HepG2 (cell line): ENCODE results near the gene ZNF747. TPM values are rescaled to one million over a fixed set of nuclear protein-coding genes. Genes with fewer than 3 reads are reported as not detected.

ENCODE experiments used
- ATAC-seq: fragments of 200-7000 bp; cut with Tn5 transposase; 3 replicates; pipeline ENCODE4 v1.9.1; 2020; ENCODE audit warnings: mild to moderate bottlenecking, moderate library complexity
- BruUV-seq: library from RNA; stranded (reverse); fragments of 400-500 nt; replicated peaks from 2 replicates; lab custom pipeline; 2021; lab: Mats Ljungman, UMichigan
- CTCF ChIA-PET: fragments of 300-600 bp; formaldehyde crosslinking; extraction: SDS; loops from one replicate; lab custom pipeline; 2021; ENCODE audit warnings: low total read pairs, inconsistent platforms, low intra/inter-chr PET ratio; lab: Yijun Ruan, JAX
- POLR2A ChIA-PET: fragments of 350-600 bp; sonication (Branson Sonifier 250); formaldehyde crosslinking; loops from one replicate; lab custom pipeline; 2020; ENCODE audit warnings: antibody characterized with exemption, inconsistent platforms; lab: Yijun Ruan, JAX
- DNase-seq: peaks from one replicate; pipeline ENCODE4 v3.0.0-alpha.2; 2015; ENCODE audit warnings: low spot score
- FAIRE-seq: peaks from 3 replicates; lab custom pipeline; 2011; peaks lifted over from hg19 to GRCh38; lab: Jason Lieb, UNC
- H2AFZ ChIP-seq: one replicate; pipeline ENCODE4 v1.6.1; 2011; ENCODE audit warnings: low read length, inconsistent platforms
- H3K27ac ChIP-seq: fragments of 300-600 bp; 3 replicates; pipeline ENCODE4 v1.8.0; 2011; ENCODE audit warnings: mixed run types, mild to moderate bottlenecking, mixed read lengths, low read length, inconsistent platforms; ENCODE audit not compliant: insufficient read depth; ENCODE audit errors: extremely low read length
- H3K27me3 ChIP-seq, 2 experiments: fragments of 200-600 bp in 1 of 2; 2 replicates in 1 of 2; 3 replicates in 1 of 2; pipeline versions ENCODE4 v1.6.0 to v1.8.0; 2011; ENCODE audit warnings: low read length in 2 of 2, mild to moderate bottlenecking in 2 of 2, moderate library complexity in 2 of 2, inconsistent platforms in 1 of 2; ENCODE audit not compliant: insufficient read depth in 2 of 2, control insufficient read depth in 1 of 2
- H3K36me3 ChIP-seq, 2 experiments: fragments of 200-600 bp in 1 of 2; replicated peaks in 1 of 2; 2 replicates in 1 of 2; 3 replicates in 1 of 2; pipeline versions ENCODE4 v1.5.1 to v1.8.0; 2011; ENCODE audit warnings: low read length in 2 of 2, inconsistent platforms in 1 of 2; ENCODE audit not compliant: insufficient read depth in 2 of 2, control insufficient read depth in 1 of 2
- H3K4me1 ChIP-seq: 2 replicates; pipeline ENCODE4 v1.5.1; 2012; ENCODE audit warnings: low read length, inconsistent platforms; ENCODE audit not compliant: insufficient read depth
- H3K4me2 ChIP-seq: 2 replicates; pipeline ENCODE4 v1.6.0; 2011; ENCODE audit warnings: low read depth, low read length, inconsistent platforms
- H3K4me3 ChIP-seq, 3 experiments: fragments of 200-600 bp in 1 of 3; sonication (generic), shearing (Covaris generic) in 1 of 3; replicated peaks in 1 of 3; 2 replicates each; pipeline ENCODE4 v1.5.1; 2011 to 2016; ENCODE audit warnings: low read length in 3 of 3, inconsistent platforms in 2 of 3, low read depth in 2 of 3, mild to moderate bottlenecking in 2 of 3, control low read depth in 1 of 3, mixed read lengths in 1 of 3; ENCODE audit not compliant: insufficient read depth in 1 of 3
- H3K79me2 ChIP-seq: one replicate; pipeline ENCODE4 v1.6.1; 2011; ENCODE audit warnings: low read length, inconsistent platforms; ENCODE audit not compliant: insufficient read depth
- H3K9ac ChIP-seq: 2 replicates; pipeline ENCODE4 v1.6.0; 2011; ENCODE audit warnings: mild to moderate bottlenecking, low read depth, low read length, inconsistent platforms; ENCODE audit not compliant: insufficient read depth
- H3K9me3 ChIP-seq: 2 replicates; pipeline ENCODE4 v1.5.1; 2012; ENCODE audit warnings: mild to moderate bottlenecking, low read length
- H4K20me1 ChIP-seq: 2 replicates; pipeline ENCODE4 v1.6.0; 2011; ENCODE audit warnings: inconsistent platforms, mild to moderate bottlenecking, low read length, moderate library complexity; ENCODE audit not compliant: insufficient read depth
- HNRNPK ChIP-seq: fragments of 200-400 bp; formaldehyde crosslinking; IDR thresholded peaks from 2 replicates; pipeline ENCODE4 v1.6.1; 2018; ENCODE audit warnings: low read length, low read depth, moderate library complexity, mild to moderate bottlenecking; ENCODE audit not compliant: poor library complexity, severe bottlenecking
- PCBP2 ChIP-seq: fragments of 200-400 bp; formaldehyde crosslinking; optimal IDR thresholded peaks from 2 replicates; pipeline ENCODE3; 2018; ENCODE audit warnings: low read length, low read depth; ENCODE audit not compliant: poor library complexity, severe bottlenecking
- ZFP36 ChIP-seq: fragments of 150-350 bp; IDR thresholded peaks from 2 replicates; pipeline ENCODE4 v1.6.1; 2018; ENCODE audit warnings: borderline replicate concordance, low read length, low read depth; ENCODE audit not compliant: partially characterized antibody
- ZNF530 ChIP-seq: sonication (generic); formaldehyde crosslinking; IDR thresholded peaks from 2 replicates; pipeline ENCODE4 v1.5.0; 2020; ENCODE audit warnings: low read depth, mild to moderate bottlenecking, missing genetic modification reagents
- ZNF598 ChIP-seq: sonication (generic); formaldehyde crosslinking; IDR thresholded peaks from 2 replicates; pipeline ENCODE4 v1.5.1; 2020; ENCODE audit warnings: mild to moderate bottlenecking, missing genetic modification reagents, borderline replicate concordance
- ZSCAN31 ChIP-seq: sonication (generic); formaldehyde crosslinking; IDR thresholded peaks from 2 replicates; pipeline ENCODE4 v1.5.0; 2020; ENCODE audit warnings: low read depth, mild to moderate bottlenecking, missing genetic modification reagents
- WGBS: methylation state at CpG from one replicate; pipeline ENCODE4 v1.1.6; 2017; ENCODE audit warnings: low lambda C conversion rate; 5-methylcytosine and 5-hydroxymethylcytosine counted together
- in situ Hi-C: cut with HindIII; loops from 2 replicates; pipeline ENCODE4 v1.10.0; 2017; ENCODE audit warnings: low pct_unique_long_range_greater_than_20kb; ENCODE audit not compliant: extremely low pct_ligation_motif_present
- intact Hi-C: fragments of 100-400 bp; cut with micrococcal nuclease; formaldehyde crosslinking; loops from one replicate; pipeline ENCODE4 v1.10.0; 2022; ENCODE audit not compliant: unreplicated experiment
- polyA plus RNA-seq, 8 experiments: library from polyadenylated mRNA; depleted of rRNA in 3 of 8; stranded (reverse) in 7 of 8; unstranded in 1 of 8; fragments of >200 nt; fragmentation: Illumina TruSeq in 4 of 8; extraction: Trizol in 4 of 8; gene quantifications; 2 replicates each; pipeline versions ENCODE4 v1.2.1 to v1.2.3, GENCODE V29; 2011 to 2016; ENCODE audit warnings: low read depth in 4 of 8, missing spikeins in 1 of 8, mixed read lengths in 1 of 8; ENCODE audit not compliant: insufficient read depth in 1 of 8
- total RNA-seq, 5 experiments: library from RNA; depleted of rRNA; stranded (reverse); fragments of >200 nt; fragmentation: Illumina TruSeq; extraction: Trizol; gene quantifications; 2 replicates each; pipeline ENCODE4 v1.2.3, GENCODE V29; 2016; ENCODE audit warnings: low read depth in 1 of 5

ZNF747 gene
- total and polyA plus RNA-seq, 2 of the 13 experiments (the other 11 are each of a cell fraction or from before 2014, with no cell fraction given), result 7.2 to 10.2 TPM

DNA sequence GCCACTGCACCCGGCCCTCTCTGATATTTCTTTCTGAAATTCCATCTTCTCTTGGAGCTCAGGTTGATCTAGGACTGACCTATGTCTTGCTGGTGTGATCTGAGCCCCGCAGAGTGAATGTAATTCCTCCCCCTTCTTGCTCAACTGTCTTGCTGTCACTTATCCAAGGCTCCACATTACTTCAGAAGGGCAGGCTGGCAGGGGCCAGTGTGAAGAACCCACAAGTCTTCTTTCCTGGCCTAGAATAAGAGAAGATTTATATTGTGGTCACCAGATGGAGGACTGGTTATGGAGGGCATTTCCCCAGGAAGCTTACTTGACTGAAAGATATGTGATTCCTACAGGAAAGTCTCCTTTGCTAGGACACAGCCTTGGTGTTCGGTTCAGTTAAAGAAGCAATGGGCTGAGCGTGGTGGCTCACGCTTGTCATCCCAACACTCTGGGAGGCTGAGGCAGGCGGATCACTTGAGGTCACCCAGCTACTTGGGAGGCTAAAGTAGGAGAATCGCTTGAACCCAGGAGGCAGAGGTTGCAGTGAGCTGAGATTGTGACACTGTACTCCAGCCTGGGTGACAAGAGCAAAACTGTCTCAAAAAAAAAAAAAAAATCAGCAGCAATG is 48.7 kb downstream of the ZNF747 start:
- no peaks in the 10 kb centered on the region for H3K36me3 ChIP-seq
- DNase-seq (no peak), FAIRE-seq (no peak), ATAC-seq (no peak)
- no TSS peak for BruUV-seq
- peaks cover 42% of the 10 kb centered on the region for H3K4me1 ChIP-seq
- H3K9ac ChIP-seq, result no peak overlapping the region
- H3K4me2 ChIP-seq, result no peak overlapping the region; the same call in 1 of the 2 replicates
- CTCF ChIA-PET, result no interaction called here
- POLR2A ChIA-PET, result no interaction called here
- no peaks in the 10 kb centered on the region for H3K79me2 ChIP-seq
- no peaks in the 10 kb centered on the region for H3K9me3 ChIP-seq
- H3K27me3 ChIP-seq, result 0 out of 5 replicates have a peak, but pooled peaks cover 0 to 4% of the 10 kb centered on the region in 2 experiments
- WGBS, result 47% methylated on average over 7 of the region's 7 CpGs
- H3K27ac ChIP-seq, result no peak overlapping the region
- no peaks in the 10 kb centered on the region for H4K20me1 ChIP-seq
- intact Hi-C loops (no loop called here), in situ Hi-C loops (no loop called here)
- peak overlapping the region; percentile 15 for H2AFZ ChIP-seq
- TF ChIP-seq ZSCAN31 (0 out of 2 replicates have a peak, but pooled peaks have one; percentile 37), ZFP36 (no peak)
- H3K4me3 ChIP-seq, result no peak overlapping the region

- BruUV-seq, result no TSS peak
- Histone ChIP-seq H2AFZ (no peak overlapping the region), H3K4me3 (no peak overlapping the region), H3K36me3 (no peaks in the 10 kb centered on the region), H3K27me3 (0 out of 5 replicates have a peak, but pooled peaks cover 0 to 4% of the 10 kb centered on the region in 2 experiments), H3K27ac (no peak overlapping the region), H3K79me2 (no peaks in the 10 kb centered on the region), H3K4me2 (no peak overlapping the region), H3K9ac (no peak overlapping the region), H3K4me1 (peaks cover 42% of the 10 kb centered on the region), H3K9me3 (no peaks in the 10 kb centered on the region), H4K20me1 (no peaks in the 10 kb centered on the region)
- POLR2A ChIA-PET, result no interaction called here
- FAIRE-seq (no peak), ATAC-seq (no peak), DNase-seq (no peak)
- in situ Hi-C loops, result no loop called here
- intact Hi-C loops, result no loop called here
- CTCF ChIA-PET, result no interaction called here
- TF ChIP-seq ZNF598 (CRISPR knock-in tag) (no peak), HNRNPK (peak; percentile 60), PCBP2 (peak; percentile 61), ZNF530 (CRISPR knock-in tag) (no peak)
These were observed 49.8 kb downstream of the ZNF747 start for GRCh38 chr16:30484887-30485286.
